ENCODE measurements around the gene TSPO.
A peak's percentile ranks its signal among the peaks of the same experiment; 100 is the strongest.
"Not testable (repeated sequence)": the region's sequence is repeated elsewhere in the genome, so short reads cannot be mapped to it uniquely, and the experiment has no call there.

The TSPO gene

GRCh38 chr22:43151251-43152002, at the start of gene TSPO:
TSS of gene TSPO (plus strand) at chr22:43151559. CDS start at chr22:43159239, 7,680 bp downstream.
- peak; percentile 1 for DNase-seq

GRCh38 chr22:43104056-43104625, 47.2 kb upstream of the TSPO start:
- DNase-seq, result peak; percentile 27

- not testable (repeated sequence) for DNase-seq
Measured at GRCh38 chr22:43104950-43105349, 46.4 kb upstream of the TSPO start.

GRCh38 chr22:43106302-43106701, 45.1 kb upstream of the TSPO start:
- DNase-seq, result no peak

- DNase-seq, result no peak
Measured at GRCh38 chr22:43109511-43109910, 41.8 kb upstream of the TSPO start.

GRCh38 chr22:43109921-43110443, 41.4 kb upstream of the TSPO start:
- DNase-seq, result no peak

- DNase-seq, result no peak
Measured at GRCh38 chr22:43110444-43110926, 40.9 kb upstream of the TSPO start, which contains the start of gene BIK. TSS of gene BIK (plus strand) at chr22:43110750. CDS start at chr22:43124023, 13,273 bp downstream.

- DNase-seq, result peak; percentile 3
Measured at GRCh38 chr22:43110927-43111623, 40.3 kb upstream of the TSPO start.

GRCh38 chr22:43113526-43114251, 37.7 kb upstream of the TSPO start:
- DNase-seq, result no peak

GRCh38 chr22:43114958-43115357, 36.4 kb upstream of the TSPO start:
- DNase-seq, result no peak

GRCh38 chr22:43116932-43117331, 34.4 kb upstream of the TSPO start:
- DNase-seq, result no peak

- DNase-seq, result no peak
Measured at GRCh38 chr22:43118024-43118849, 33.1 kb upstream of the TSPO start.

- no peak for DNase-seq
Measured at GRCh38 chr22:43118953-43119458, 32.4 kb upstream of the TSPO start.

- no peak for DNase-seq
Measured at GRCh38 chr22:43126501-43127165, 24.7 kb upstream of the TSPO start.

- no peak for DNase-seq
Measured at GRCh38 chr22:43127166-43127908, 24.0 kb upstream of the TSPO start.

GRCh38 chr22:43128116-43128515, 23.2 kb upstream of the TSPO start:
- no peak for DNase-seq

GRCh38 chr22:43128928-43129424, 22.4 kb upstream of the TSPO start:
- no peak for DNase-seq

- DNase-seq, result no peak
Measured at GRCh38 chr22:43129426-43130425, 21.6 kb upstream of the TSPO start.
